HG03354 (cell line): Measurements from ENCODE around the gene TADA1.
"Not testable (repeated sequence)": the region's sequence is repeated elsewhere in the genome, so short reads cannot be mapped to it uniquely, and the experiment has no call there.

Experiments used
- ATAC-seq: cut with Tn5 transposase; IDR thresholded peaks from one replicate; pipeline ENCODE4 v1.9.1; 2021; ENCODE audit warnings: mild to moderate bottlenecking; ENCODE audit not compliant: unreplicated experiment, poor library complexity, severe bottlenecking

The TADA1 gene

GRCh38 chr1:166900987-166901386, 24.9 kb upstream of the TADA1 start:
- ATAC-seq: no peak

GRCh38 chr1:166899769-166900168, 23.7 kb upstream of the TADA1 start:
- no peak for ATAC-seq

GRCh38 chr1:166895766-166896165, 19.7 kb upstream of the TADA1 start:
- no peak for ATAC-seq

GRCh38 chr1:166889776-166890175, 13.7 kb upstream of the TADA1 start:
- no peak for ATAC-seq

GRCh38 chr1:166888373-166889111, 12.5 kb upstream of the TADA1 start:
- ATAC-seq: no peak

- no peak for ATAC-seq
Observed at GRCh38 chr1:166884971-166885370, 8.9 kb upstream of the TADA1 start.

GRCh38 chr1:166884040-166884642, 8.1 kb upstream of the TADA1 start:
- no peak for ATAC-seq

- no peak for ATAC-seq
Observed at GRCh38 chr1:166882893-166883292, 6.8 kb upstream of the TADA1 start.

- ATAC-seq: not testable (repeated sequence)
Observed at GRCh38 chr1:166878173-166878917, 2.3 kb upstream of the TADA1 start.

- peak; percentile 1 for ATAC-seq
Observed at GRCh38 chr1:166876540-166876838, 425 bp upstream of the TADA1 start.

- no peak for ATAC-seq
Observed at GRCh38 chr1:166875302-166875733, 746 bp downstream of the TADA1 start.

GRCh38 chr1:166874464-166874863, 1.6 kb downstream of the TADA1 start:
- no peak for ATAC-seq

- ATAC-seq: no peak
Observed at GRCh38 chr1:166870584-166870983, 5.5 kb downstream of the TADA1 start.

- ATAC-seq: no peak
Observed at GRCh38 chr1:166869318-166870099, 6.6 kb downstream of the TADA1 start.

- ATAC-seq: no peak
Observed at GRCh38 chr1:166868639-166869038, 7.4 kb downstream of the TADA1 start.

- ATAC-seq: no peak
Observed at GRCh38 chr1:166865926-166866325, 10.1 kb downstream of the TADA1 start.

- ATAC-seq: no peak
Observed at GRCh38 chr1:166859597-166859996, 16.5 kb downstream of the TADA1 start.

GRCh38 chr1:166858726-166859419, 17.2 kb downstream of the TADA1 start:
- no peak for ATAC-seq

- ATAC-seq: no peak
Observed at GRCh38 chr1:166857995-166858394, 18.1 kb downstream of the TADA1 start.

GRCh38 chr1:166855558-166855957, 20.5 kb downstream of the TADA1 start:
- no peak for ATAC-seq
